GM21526 (cell line): ENCODE measurements around the gene RYR2.
"Not testable (repeated sequence)": the region's sequence is repeated elsewhere in the genome, so short reads cannot be mapped to it uniquely, and the experiment has no call there.

Source experiments
- ATAC-seq: cut with Tn5 transposase; IDR thresholded peaks from one replicate; pipeline ENCODE4 v1.9.1; 2021; ENCODE audit warnings: moderate library complexity; ENCODE audit not compliant: unreplicated experiment, low FRiP score

The RYR2 gene

GRCh38 chr1:237811633-237812032 lies 769.6 kb downstream of the RYR2 start:
- ATAC-seq, result no peak

GRCh38 chr1:237812061-237812460 lies 770.1 kb downstream of the RYR2 start:
- no peak for ATAC-seq

- ATAC-seq, result no peak
These were observed 772.4 kb downstream of the RYR2 start for GRCh38 chr1:237814319-237814924.

GRCh38 chr1:237817277-237817676 lies 775.3 kb downstream of the RYR2 start:
- ATAC-seq, result no peak

GRCh38 chr1:237820634-237821033 lies 778.6 kb downstream of the RYR2 start:
- ATAC-seq, result not testable (repeated sequence)

- no peak for ATAC-seq
These were observed 790.9 kb downstream of the RYR2 start for GRCh38 chr1:237832858-237833257.

GRCh38 chr1:237834048-237834447 lies 792.1 kb downstream of the RYR2 start:
- ATAC-seq, result no peak

- no peak for ATAC-seq
These were observed 792.5 kb downstream of the RYR2 start for GRCh38 chr1:237834461-237834860.

- no peak for ATAC-seq
These were observed 796.3 kb downstream of the RYR2 start for GRCh38 chr1:237838320-237838719.

- ATAC-seq, result no peak
These were observed 797.0 kb downstream of the RYR2 start for GRCh38 chr1:237838904-237839534.

GRCh38 chr1:237841485-237841884 lies 799.5 kb downstream of the RYR2 start:
- no peak for ATAC-seq

- not testable (repeated sequence) for ATAC-seq
These were observed 801.5 kb downstream of the RYR2 start for GRCh38 chr1:237843516-237843915.

- no peak for ATAC-seq
These were observed 809.3 kb downstream of the RYR2 start for GRCh38 chr1:237851210-237851845.

GRCh38 chr1:237852342-237852741 lies 810.4 kb downstream of the RYR2 start:
- ATAC-seq, result no peak

GRCh38 chr1:237857455-237857854 lies 815.5 kb downstream of the RYR2 start:
- no peak for ATAC-seq

- no peak for ATAC-seq
These were observed 817.0 kb downstream of the RYR2 start for GRCh38 chr1:237858992-237859391.

- ATAC-seq, result no peak
These were observed 820.0 kb downstream of the RYR2 start for GRCh38 chr1:237861944-237862343.

- no peak for ATAC-seq
These were observed 821.2 kb downstream of the RYR2 start for GRCh38 chr1:237863234-237863633.

GRCh38 chr1:237864338-237865244 lies 822.6 kb downstream of the RYR2 start:
- no peak for ATAC-seq

- ATAC-seq, result no peak
These were observed 825.5 kb downstream of the RYR2 start for GRCh38 chr1:237867380-237867888.
